Activated CD8-positive, alpha-beta T cell treated with anti-CD3 and anti-CD28 coated beads for 36 hours (primary cell): ENCODE results near the gene ABCG1. TPM values are rescaled to one million over a fixed set of nuclear protein-coding genes. Genes with fewer than 3 reads are reported as not detected.

Experiments
- ATAC-seq: fragments of 200-7000 bp; cut with Tn5 transposase; one replicate; pipeline ENCODE4 v1.10.0; 2021; ENCODE audit warnings: mild to moderate bottlenecking, moderate library complexity
- CTCF ChIA-PET: fragments of 350-600 bp; sonication (Branson Sonifier 250); formaldehyde crosslinking; loops from one replicate; lab custom pipeline; 2021; ENCODE audit warnings: antibody characterized with exemption; lab: Charles Lee
- POLR2A ChIA-PET: fragments of 350-600 bp; sonication (Branson Sonifier 250); formaldehyde crosslinking; loops from one replicate; lab custom pipeline; 2021; ENCODE audit warnings: antibody characterized with exemption; lab: Charles Lee
- DNase-seq: peaks from one replicate; pipeline ENCODE4 v3.0.0-alpha.2; 2020
- H3K27ac Mint-ChIP-seq: one replicate; pipeline ENCODE4 v1.8.0; 2021; ENCODE audit warnings: mild to moderate bottlenecking, mixed read lengths
- H3K27me3 Mint-ChIP-seq: one replicate; pipeline ENCODE4 v1.8.0; 2021; ENCODE audit warnings: mixed read lengths
- H3K36me3 Mint-ChIP-seq: one replicate; pipeline ENCODE4 v1.8.0; 2021; ENCODE audit warnings: low read depth, mixed read lengths
- H3K4me1 Mint-ChIP-seq: one replicate; pipeline ENCODE4 v1.8.0; 2021; ENCODE audit warnings: low read depth, mixed read lengths
- H3K4me3 Mint-ChIP-seq: one replicate; pipeline ENCODE4 v1.8.0; 2021; ENCODE audit warnings: mild to moderate bottlenecking, moderate library complexity, mixed read lengths
- H3K9me3 Mint-ChIP-seq: one replicate; pipeline ENCODE4 v1.8.0; 2021; ENCODE audit warnings: mixed read lengths
- CTCF ChIP-seq: fragments of 200-600 bp; IDR thresholded peaks from one replicate; pipeline ENCODE4 v1.8.0; 2022; ENCODE audit warnings: antibody characterized with exemption, mild to moderate bottlenecking
- intact Hi-C: fragments of 100-400 bp; cut with micrococcal nuclease; formaldehyde crosslinking; loops from one replicate; pipeline ENCODE4 v1.10.0; 2022
- total RNA-seq, 2 experiments: library from RNA; stranded (reverse); gene quantifications; one replicate each; pipeline ENCODE4 v1.2.3, GENCODE V29; 2021

Gene ABCG1
- total RNA-seq, 2 experiments from 2014 or later, result 12.1 to 12.7 TPM

- Mint-ChIP-seq H3K4me3 (no peak overlapping the region), H3K4me1 (peaks cover 48% of the 10 kb centered on the region), H3K9me3 (no peaks in the 10 kb centered on the region), H3K27me3 (no peaks in the 10 kb centered on the region), H3K27ac (no peak overlapping the region), H3K36me3 (no peaks in the 10 kb centered on the region)
- DNase-seq (no peak), ATAC-seq (no peak)
- CTCF ChIA-PET, result interaction anchor here (0.6 to 2.2 kb wide), 9 partner anchors 8 to 191 kb away, joined by 3 to 11 read pairs (median 3); no protein-coding TSS in a partner anchor
- intact Hi-C loops, result no loop called here
- no peak for TF ChIP-seq CTCF
- POLR2A ChIA-PET, result interaction anchor here (0.8 to 1.3 kb wide), 6 partner anchors 8 to 33 kb away, joined by 3 to 7 read pairs (median 4); no protein-coding TSS in a partner anchor
These were observed 17.9 kb upstream of the ABCG1 start for GRCh38 chr21:42200906-42201614.

GRCh38 chr21:42201615-42202161, 17.3 kb upstream of the ABCG1 start:
- CTCF ChIA-PET, result interaction anchor here (0.6 to 2.2 kb wide), 9 partner anchors 8 to 136 kb away, joined by 3 to 11 read pairs (median 4); no protein-coding TSS in a partner anchor
- POLR2A ChIA-PET, result interaction anchor here (0.8 to 1.3 kb wide), 5 partner anchors 9 to 33 kb away, joined by 4 to 7 read pairs (median 5); no protein-coding TSS in a partner anchor
- no peak for ATAC-seq
- no peak overlapping the region for H3K27ac Mint-ChIP-seq
- no peak for TF ChIP-seq CTCF
- no peaks in the 10 kb centered on the region for H3K9me3 Mint-ChIP-seq
- H3K4me1 Mint-ChIP-seq, result peaks cover 48% of the 10 kb centered on the region
- DNase-seq, result no peak
- H3K27me3 Mint-ChIP-seq, result no peaks in the 10 kb centered on the region
- no peak overlapping the region for H3K4me3 Mint-ChIP-seq
- intact Hi-C loops, result no loop called here
- no peaks in the 10 kb centered on the region for H3K36me3 Mint-ChIP-seq

- Mint-ChIP-seq H3K9me3 (no peaks in the 10 kb centered on the region), H3K36me3 (no peaks in the 10 kb centered on the region), H3K4me1 (peaks cover 48% of the 10 kb centered on the region), H3K27me3 (no peaks in the 10 kb centered on the region), H3K4me3 (no peak overlapping the region), H3K27ac (no peak overlapping the region)
- DNase-seq (no peak), ATAC-seq (no peak)
- ChIA-PET CTCF (interaction anchor here (1.3 to 1.6 kb wide), 2 partner anchors 9 to 56 kb away, joined by 3 to 4 read pairs; no protein-coding TSS in a partner anchor), POLR2A (no interaction called here)
- intact Hi-C loops, result no loop called here
- no peak for TF ChIP-seq CTCF
These were observed 16.6 kb upstream of the ABCG1 start for GRCh38 chr21:42202321-42202720.

- ChIA-PET CTCF (interaction anchor here (1.3 to 1.6 kb wide), 2 partner anchors 10 to 55 kb away, joined by 3 to 4 read pairs; no protein-coding TSS in a partner anchor), POLR2A (interaction anchor here (0.7 kb wide), 1 partner anchor 15 kb away, joined by 3 read pairs; no protein-coding TSS in a partner anchor)
- Mint-ChIP-seq H3K4me1 (peaks cover 43% of the 10 kb centered on the region), H3K27ac (no peak overlapping the region), H3K4me3 (no peak overlapping the region), H3K9me3 (no peaks in the 10 kb centered on the region), H3K27me3 (no peaks in the 10 kb centered on the region), H3K36me3 (no peaks in the 10 kb centered on the region)
- intact Hi-C loops, result no loop called here
- DNase-seq (no peak), ATAC-seq (no peak)
- TF ChIP-seq CTCF, result no peak
These were observed 15.6 kb upstream of the ABCG1 start for GRCh38 chr21:42203321-42203720.

- intact Hi-C loops, result no loop called here
- TF ChIP-seq CTCF, result no peak
- H3K9me3 Mint-ChIP-seq, result no peaks in the 10 kb centered on the region
- ATAC-seq, result no peak
- ChIA-PET CTCF (no interaction called here), POLR2A (interaction anchor here (0.7 kb wide), 1 partner anchor 15 kb away, joined by 3 read pairs; no protein-coding TSS in a partner anchor)
- H3K4me1 Mint-ChIP-seq, result peaks cover 37% of the 10 kb centered on the region
- DNase-seq, result no peak
- no peaks in the 10 kb centered on the region for H3K36me3 Mint-ChIP-seq
- H3K27me3 Mint-ChIP-seq, result no peaks in the 10 kb centered on the region
- H3K4me3 Mint-ChIP-seq, result no peak overlapping the region
- H3K27ac Mint-ChIP-seq, result no peak overlapping the region
These were observed 15.0 kb upstream of the ABCG1 start for GRCh38 chr21:42203936-42204335.
